ENCODE measurements around the gene CPB1. TPM values are rescaled to one million over a fixed set of nuclear protein-coding genes. Genes with fewer than 3 reads are reported as not detected.

CPB1 gene
- total and polyA plus RNA-seq, 10 of the 15 experiments (the other 5 are each of a cell fraction or from before 2014, with no cell fraction given): 4.8 TPM; not detected in 9

DNA sequence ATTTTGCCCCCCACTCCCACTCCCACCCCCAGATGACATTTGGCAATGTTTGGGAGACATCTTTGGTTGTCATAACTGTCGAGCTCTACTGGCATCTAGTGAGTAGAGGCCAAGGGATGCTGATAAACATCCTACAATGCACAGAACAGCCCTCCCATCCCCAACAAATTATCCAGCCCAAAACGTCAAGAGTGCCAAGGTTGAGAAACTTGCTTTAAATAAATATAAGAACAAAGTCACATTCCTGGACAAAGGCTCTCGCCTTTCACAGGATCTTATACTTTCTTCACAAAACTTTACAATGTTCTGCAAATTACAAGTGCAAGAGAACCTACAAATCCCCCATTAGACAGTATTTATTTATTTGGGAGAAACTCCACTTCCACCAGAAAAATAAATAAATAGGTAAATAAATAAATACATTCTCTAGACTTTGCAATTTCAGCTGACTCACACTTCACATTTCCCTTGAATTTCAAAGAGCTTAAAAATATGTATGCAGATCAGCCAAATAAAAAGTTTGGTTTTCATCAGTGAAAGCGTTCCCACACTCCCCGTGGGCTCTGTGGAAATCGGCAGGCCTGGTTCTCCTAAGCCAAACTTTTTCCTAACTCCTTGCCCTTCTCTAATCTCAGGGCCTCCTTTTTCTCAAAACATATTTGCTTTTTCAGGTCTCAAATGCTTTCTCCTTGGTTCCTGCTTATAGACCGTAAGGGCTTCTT, 24.8 kb downstream of the CPB1 start:
- ATAC-seq (no peak), DNase-seq (ENCODE audit: low read depth, low spot score) (no peak), FAIRE-seq (no peak)
- H2AFZ ChIP-seq (ENCODE audit: control insufficient read depth, low read depth, low read length): no peak overlapping the region
- ChIA-PET POLR2A (no interaction called here), RAD21 (ENCODE audit: unreplicated experiment) (no interaction called here), CTCF (interaction anchor here (1.6 to 3.3 kb wide), 3 partner anchors 10 to 98 kb away, joined by 3 to 15 read pairs (median 5); no protein-coding TSS in a partner anchor), SMC1A (ENCODE audit: uncharacterized antibody, unreplicated experiment) (interaction anchor here (1.0 to 1.3 kb wide), 2 partner anchors 9 to 17 kb away, joined by 3 to 4 read pairs; no protein-coding TSS in a partner anchor)
- TF ChIP-seq FOXK2 (IDR thresholded peaks at IDR 0.05) (no peak), EP300 (IDR thresholded peaks at IDR 0.05; ENCODE audit: borderline replicate concordance in 1 of 2, control insufficient read depth in 1 of 2, low read depth in 2 of 2, low read length in 2 of 2) (no peak), BMI1 (IDR thresholded peaks at IDR 0.05; ENCODE audit: borderline replicate concordance) (no peak)
- TF ChIP-seq, protein P1, sequence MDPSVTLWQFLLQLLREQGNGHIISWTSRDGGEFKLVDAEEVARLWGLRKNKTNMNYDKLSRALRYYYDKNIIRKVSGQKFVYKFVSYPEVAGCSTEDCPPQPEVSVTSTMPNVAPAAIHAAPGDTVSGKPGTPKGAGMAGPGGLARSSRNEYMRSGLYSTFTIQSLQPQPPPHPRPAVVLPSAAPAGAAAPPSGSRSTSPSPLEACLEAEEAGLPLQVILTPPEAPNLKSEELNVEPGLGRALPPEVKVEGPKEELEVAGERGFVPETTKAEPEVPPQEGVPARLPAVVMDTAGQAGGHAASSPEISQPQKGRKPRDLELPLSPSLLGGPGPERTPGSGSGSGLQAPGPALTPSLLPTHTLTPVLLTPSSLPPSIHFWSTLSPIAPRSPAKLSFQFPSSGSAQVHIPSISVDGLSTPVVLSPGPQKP (IDR thresholded peaks at IDR 0.05; ENCODE audit: low read depth, low read length): no peak
- H3K27me3 ChIP-seq (replicated peaks in 1 of 2; ENCODE audit: control insufficient read depth in 2 of 2, insufficient read depth in 2 of 2, low read length in 1 of 2): no peaks in the 10 kb centered on the region
- no peaks in the 10 kb centered on the region for H3K4me1 ChIP-seq (ENCODE audit: control insufficient read depth, insufficient read depth, low read length)
- no TSS peak for BruUV-seq (replicated peaks)
- no peak overlapping the region for H3K4me2 ChIP-seq (ENCODE audit: control insufficient read depth, insufficient read depth)
- no peak overlapping the region for H3K27ac ChIP-seq (ENCODE audit: control insufficient read depth, insufficient read depth)
- 13% methylated on average over 7 of the region's 7 CpGs for WGBS (ENCODE audit: insufficient coverage, insufficient replicate concordance, low lambda C conversion rate, missing lambda C conversion rate)
- H3K9me3 ChIP-seq (replicated peaks; ENCODE audit: control insufficient read depth, insufficient read depth, low read length): no peaks in the 10 kb centered on the region
- intact Hi-C loops (cut with micrococcal nuclease; ENCODE audit: unreplicated experiment): no loop called here
- no peaks in the 10 kb centered on the region for H3K36me3 ChIP-seq (ENCODE audit: control insufficient read depth in 2 of 2, insufficient read depth in 2 of 2, low read length in 1 of 2)
- no peaks in the 10 kb centered on the region for H4K20me1 ChIP-seq (ENCODE audit: control insufficient read depth, insufficient read depth)
- in situ Hi-C loops (cut with MboI): no loop called here
- no peaks in the 10 kb centered on the region for H3K79me2 ChIP-seq (ENCODE audit: control insufficient read depth, insufficient read depth, low read length)
- H3K4me3 ChIP-seq: no peak overlapping the region
- H3K9ac ChIP-seq (ENCODE audit: control insufficient read depth, insufficient read depth, low read length): no peak overlapping the region

DNA sequence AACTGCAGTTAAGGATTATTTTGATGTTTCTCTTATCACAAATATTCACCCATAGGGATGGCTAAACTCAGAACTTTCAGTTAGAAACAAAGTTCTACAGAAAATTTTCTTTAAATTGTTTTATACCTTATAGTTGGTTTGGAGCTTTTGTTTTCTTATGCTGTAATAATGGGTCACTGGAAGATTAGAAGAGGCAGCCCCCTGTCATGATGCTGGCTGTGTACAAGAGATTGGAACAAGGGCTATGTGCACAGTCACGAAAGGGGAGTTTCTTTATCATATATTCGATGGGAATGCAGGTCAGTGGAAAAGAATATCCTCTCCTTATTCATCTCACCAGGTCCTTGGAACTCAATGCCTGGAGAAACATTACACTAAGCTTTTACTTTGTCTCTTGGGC, 25.5 kb downstream of the CPB1 start:
- Histone ChIP-seq H3K9ac (ENCODE audit: control insufficient read depth, insufficient read depth, low read length) (no peak overlapping the region), H3K4me1 (ENCODE audit: control insufficient read depth, insufficient read depth, low read length) (no peaks in the 10 kb centered on the region), H3K79me2 (ENCODE audit: control insufficient read depth, insufficient read depth, low read length) (no peaks in the 10 kb centered on the region), H3K4me2 (ENCODE audit: control insufficient read depth, insufficient read depth) (no peak overlapping the region), H3K27me3 (replicated peaks in 1 of 2; ENCODE audit: control insufficient read depth in 2 of 2, insufficient read depth in 2 of 2, low read length in 1 of 2) (no peaks in the 10 kb centered on the region), H3K4me3 (no peak overlapping the region), H3K36me3 (ENCODE audit: control insufficient read depth in 2 of 2, insufficient read depth in 2 of 2, low read length in 1 of 2) (no peaks in the 10 kb centered on the region), H4K20me1 (ENCODE audit: control insufficient read depth, insufficient read depth) (no peaks in the 10 kb centered on the region), H3K27ac (ENCODE audit: control insufficient read depth, insufficient read depth) (no peak overlapping the region), H2AFZ (ENCODE audit: control insufficient read depth, low read depth, low read length) (no peak overlapping the region), H3K9me3 (replicated peaks; ENCODE audit: control insufficient read depth, insufficient read depth, low read length) (no peaks in the 10 kb centered on the region)
- ChIA-PET RAD21 (ENCODE audit: unreplicated experiment) (no interaction called here), POLR2A (no interaction called here), SMC1A (ENCODE audit: uncharacterized antibody, unreplicated experiment) (interaction anchor here (0.7 to 0.8 kb wide), 2 partner anchors 10 to 430 kb away, joined by 3 read pairs; no protein-coding TSS in a partner anchor), CTCF (interaction anchor here (1.0 to 3.3 kb wide), 4 partner anchors 9 to 473 kb away, joined by 3 to 15 read pairs (median 4); no protein-coding TSS in a partner anchor)
- ATAC-seq (no peak), DNase-seq (ENCODE audit: low read depth, low spot score) (no peak), FAIRE-seq (no peak)
- intact Hi-C loops (cut with micrococcal nuclease; ENCODE audit: unreplicated experiment): no loop called here
- 3% methylated on average over 2 of the region's 2 CpGs for WGBS (ENCODE audit: insufficient coverage, insufficient replicate concordance, low lambda C conversion rate, missing lambda C conversion rate)
- BruUV-seq (replicated peaks): no TSS peak
- in situ Hi-C loops (cut with MboI): no loop called here
- no peak for TF ChIP-seq YY1 (IDR thresholded peaks at IDR 0.05; ENCODE audit: low read depth, low read length)
- TF ChIP-seq HDAC2 (IDR thresholded peaks at IDR 0.05): no peak
- TF ChIP-seq, protein P2, sequence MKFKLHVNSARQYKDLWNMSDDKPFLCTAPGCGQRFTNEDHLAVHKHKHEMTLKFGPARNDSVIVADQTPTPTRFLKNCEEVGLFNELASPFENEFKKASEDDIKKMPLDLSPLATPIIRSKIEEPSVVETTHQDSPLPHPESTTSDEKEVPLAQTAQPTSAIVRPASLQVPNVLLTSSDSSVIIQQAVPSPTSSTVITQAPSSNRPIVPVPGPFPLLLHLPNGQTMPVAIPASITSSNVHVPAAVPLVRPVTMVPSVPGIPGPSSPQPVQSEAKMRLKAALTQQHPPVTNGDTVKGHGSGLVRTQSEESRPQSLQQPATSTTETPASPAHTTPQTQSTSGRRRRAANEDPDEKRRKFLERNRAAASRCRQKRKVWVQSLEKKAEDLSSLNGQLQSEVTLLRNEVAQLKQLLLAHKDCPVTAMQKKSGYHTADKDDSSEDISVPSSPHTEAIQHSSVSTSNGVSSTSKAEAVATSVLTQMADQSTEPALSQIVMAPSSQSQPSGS (IDR thresholded peaks at IDR 0.05; ENCODE audit: low read length): no peak
- no peak for TF ChIP-seq NFYB (IDR thresholded peaks at IDR 0.05; ENCODE audit: insufficient read depth, low read depth, low read length)
- no peak for TF ChIP-seq DPF2 (IDR thresholded peaks at IDR 0.05)
- no peak for TF ChIP-seq ZBED1 (IDR thresholded peaks at IDR 0.05; ENCODE audit: borderline replicate concordance)
- TF ChIP-seq NR2C2 (IDR thresholded peaks at IDR 0.05; ENCODE audit: borderline replicate concordance, control insufficient read depth, insufficient read length, low read depth): no peak
- no peak for TF ChIP-seq CREM (IDR thresholded peaks at IDR 0.05; ENCODE audit: low read depth)
- TF ChIP-seq RUNX3 (IDR thresholded peaks at IDR 0.05; ENCODE audit: low read length): no peak
- no peak for TF ChIP-seq NFXL1 (IDR thresholded peaks at IDR 0.05; ENCODE audit: borderline replicate concordance)
- no peak for TF ChIP-seq BHLHE40 (IDR thresholded peaks at IDR 0.05; ENCODE audit: borderline replicate concordance in 1 of 2, low read depth in 2 of 2, low read length in 1 of 2)
